HG03558 (cell line): ENCODE results near the gene CD24.
"Not testable (repeated sequence)": the region's sequence is repeated elsewhere in the genome, so short reads cannot be mapped to it uniquely, and the experiment has no call there.

Experiments used
- ATAC-seq: cut with Tn5 transposase; IDR thresholded peaks from one replicate; pipeline ENCODE4 v1.9.1; 2021; ENCODE audit warnings: moderate number of reproducible peaks; ENCODE audit not compliant: unreplicated experiment; ENCODE audit errors: extremely low read depth

The CD24 gene

DNA sequence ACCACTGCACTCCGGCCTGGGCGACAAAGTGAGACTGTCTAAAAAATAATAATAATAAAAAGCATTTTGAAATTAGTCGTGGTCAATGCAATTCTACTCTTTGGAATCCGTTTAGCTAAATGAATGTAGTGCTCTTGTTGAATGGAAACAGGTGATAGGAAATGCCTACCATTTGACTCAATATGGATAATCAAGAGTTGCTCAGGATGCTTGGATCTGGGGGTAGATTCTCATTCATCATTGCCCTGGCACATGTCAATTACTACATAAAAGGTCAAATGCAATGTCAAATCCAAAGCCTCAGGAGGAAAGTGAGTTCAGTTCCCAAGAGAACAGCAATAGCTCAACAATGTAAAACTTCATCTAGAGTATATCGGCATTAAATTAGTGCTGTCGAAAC, 3.8 kb downstream of the CD24 start:
- not testable (repeated sequence) for ATAC-seq

DNA sequence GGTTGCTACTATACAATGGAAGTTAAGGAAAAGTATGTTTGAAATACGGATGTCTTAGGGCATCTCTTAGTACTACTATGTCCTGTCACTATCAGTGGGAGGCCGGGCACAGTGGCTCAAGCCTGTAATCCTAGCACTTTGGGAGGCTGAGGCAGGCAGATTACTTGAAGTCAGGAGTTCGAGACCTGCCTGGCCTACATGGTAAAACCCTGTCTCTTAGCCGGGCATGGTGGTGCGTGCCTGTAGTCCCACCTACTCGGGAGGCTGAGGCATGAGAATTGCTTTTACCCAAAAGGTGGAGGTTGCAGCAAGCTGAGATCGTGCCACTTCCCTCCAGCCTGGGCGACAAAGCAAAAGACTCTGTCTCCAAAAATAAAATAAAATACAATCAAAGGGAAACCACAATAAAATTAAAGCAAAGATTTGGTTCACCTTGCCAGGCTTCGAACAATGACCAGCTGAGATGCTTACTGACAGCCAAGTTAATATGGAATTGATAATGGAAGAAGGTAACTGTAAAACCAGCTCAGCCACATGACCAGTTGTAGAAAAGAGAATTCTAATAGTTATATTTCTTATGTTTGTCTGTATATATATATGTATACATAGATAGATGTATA, 6.5 kb downstream of the CD24 start:
- no peak for ATAC-seq

DNA sequence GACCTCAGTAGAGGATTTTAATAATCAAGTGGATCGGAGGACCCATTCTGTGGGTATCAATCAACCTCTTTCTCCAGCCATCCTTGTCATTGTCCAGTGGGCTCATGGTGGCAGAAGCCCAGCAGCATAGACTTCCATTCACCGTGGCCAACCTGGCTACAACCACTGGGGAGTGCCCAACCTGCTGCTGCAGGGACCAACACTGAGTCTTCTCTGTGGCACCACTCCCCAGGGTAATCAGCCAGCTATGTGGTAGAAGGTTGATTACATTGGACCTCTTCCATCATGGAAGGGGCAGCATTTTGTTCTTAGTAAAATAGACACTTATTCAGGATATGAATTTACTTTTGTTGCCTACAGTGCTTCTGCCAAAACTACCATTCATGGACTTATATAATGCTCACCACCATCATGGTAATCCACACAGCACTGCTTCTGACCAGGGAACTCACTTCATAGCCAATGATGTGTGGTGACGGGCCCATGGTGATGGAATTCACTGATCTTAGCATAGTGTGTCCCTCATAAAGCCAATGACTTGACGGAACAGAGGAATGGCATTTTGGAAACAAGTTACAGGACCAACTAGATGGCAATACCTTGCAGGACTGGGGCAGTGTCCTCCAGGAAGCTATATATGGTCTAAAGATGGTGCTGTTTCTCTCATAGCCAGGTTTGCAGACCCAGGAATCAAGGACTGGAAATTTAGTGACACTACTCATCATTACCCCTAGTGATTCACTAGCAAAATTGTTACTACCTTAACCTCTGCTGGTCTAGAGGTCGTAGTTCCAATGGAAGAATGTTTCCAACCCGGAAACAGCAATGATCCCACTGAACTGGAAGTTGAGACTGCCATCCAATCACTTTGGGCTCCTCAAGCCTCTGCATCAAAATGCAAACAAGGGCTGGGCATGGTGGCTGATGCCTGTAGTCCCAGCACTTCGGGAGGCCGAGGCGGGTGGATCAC, 7.6 kb downstream of the CD24 start:
- no peak for ATAC-seq

DNA sequence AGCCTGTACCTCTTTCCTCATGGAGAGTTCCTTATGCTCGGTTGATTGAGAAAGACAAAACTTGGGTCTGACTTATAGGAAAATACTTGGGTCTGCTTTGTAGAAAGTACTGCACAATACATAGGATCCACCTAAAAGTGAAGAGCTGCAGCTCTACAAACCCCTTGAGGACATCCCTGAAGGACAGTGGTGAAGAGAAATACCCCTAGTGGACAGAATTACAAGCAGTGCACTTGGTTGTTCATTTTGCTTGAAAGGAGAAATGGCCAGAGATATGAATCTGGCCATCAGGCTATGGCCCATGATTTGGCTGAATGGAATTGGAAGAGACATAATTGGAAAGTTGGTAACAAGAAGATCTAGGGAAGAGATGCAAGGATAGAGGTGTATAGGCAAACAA, 8.3 kb downstream of the CD24 start:
- no peak for ATAC-seq

DNA sequence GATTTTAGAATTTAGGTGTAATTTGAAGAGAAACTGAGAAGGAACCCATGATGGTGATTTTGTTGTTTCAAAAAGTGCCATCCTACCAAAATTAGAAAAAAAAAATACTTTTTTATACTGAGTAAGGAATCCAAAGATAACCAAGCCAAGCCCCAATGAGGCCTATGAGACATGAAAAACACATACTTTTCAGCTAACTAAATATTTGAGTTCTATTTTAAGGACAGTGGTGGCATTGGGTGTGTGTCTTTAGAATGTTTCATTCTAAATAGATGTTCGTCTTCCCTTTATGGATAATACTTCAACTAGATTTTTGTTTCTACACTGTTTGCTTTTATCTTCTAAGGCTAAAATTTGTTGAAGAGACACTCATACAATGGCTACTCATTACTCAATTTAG, 9.6 kb downstream of the CD24 start:
- ATAC-seq: no peak

DNA sequence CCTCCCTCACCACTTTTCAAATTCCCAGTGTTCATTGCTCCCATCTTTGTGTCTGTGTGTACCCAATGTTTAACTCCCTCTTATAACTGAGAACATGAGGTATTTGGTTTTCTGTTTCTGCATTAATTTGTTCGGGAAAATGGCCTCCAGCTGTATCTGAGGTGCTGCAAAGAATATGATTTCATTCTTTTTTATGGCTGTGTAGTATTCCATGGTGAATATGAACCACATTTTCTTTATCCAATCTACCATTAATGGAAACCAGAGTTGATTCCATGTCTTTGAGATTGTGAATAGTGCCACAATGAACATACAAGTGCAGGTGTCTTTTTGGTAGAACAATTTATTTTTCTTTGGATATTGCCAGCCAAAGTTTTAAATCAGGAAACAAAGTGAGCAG, 10.4 kb downstream of the CD24 start:
- ATAC-seq: no peak

DNA sequence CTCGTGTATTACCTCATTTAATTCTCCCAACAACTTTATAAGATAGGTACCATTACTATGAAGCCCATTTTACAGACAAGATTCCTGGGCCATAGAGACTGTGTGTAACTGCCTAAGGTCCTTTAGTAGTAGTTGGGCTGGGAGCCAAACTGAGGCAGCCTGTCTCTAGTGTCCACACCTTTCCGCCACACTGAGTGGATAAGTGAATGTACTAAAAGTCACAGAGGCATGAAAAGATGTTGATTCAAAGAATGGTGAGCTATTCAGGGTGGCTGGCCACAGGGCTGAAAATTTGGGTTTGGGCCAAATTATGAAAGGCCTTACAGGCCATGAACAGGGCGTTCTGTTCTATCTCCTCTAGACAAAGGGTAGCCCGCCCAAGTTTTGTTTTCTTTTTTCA, 11.0 kb downstream of the CD24 start:
- no peak for ATAC-seq

DNA sequence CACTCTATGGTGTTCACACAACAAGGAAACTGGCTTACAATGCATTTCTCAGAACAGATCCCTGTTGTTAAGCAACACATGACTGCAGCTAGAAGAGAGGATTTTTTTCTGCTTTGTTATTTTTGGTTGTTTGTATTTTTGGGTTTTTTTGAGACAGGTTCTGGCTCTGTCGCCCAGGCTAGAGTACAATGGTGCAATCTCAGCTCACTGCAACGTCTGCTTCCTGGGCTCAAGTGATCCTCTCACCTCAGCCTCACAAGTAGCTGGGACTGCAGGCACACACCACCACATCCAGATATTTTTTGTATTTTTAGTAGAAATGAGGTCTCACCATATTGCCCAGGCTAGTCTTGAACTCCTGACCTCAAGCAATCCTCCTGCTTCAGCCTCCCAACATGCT, 12.7 kb downstream of the CD24 start:
- no peak for ATAC-seq

DNA sequence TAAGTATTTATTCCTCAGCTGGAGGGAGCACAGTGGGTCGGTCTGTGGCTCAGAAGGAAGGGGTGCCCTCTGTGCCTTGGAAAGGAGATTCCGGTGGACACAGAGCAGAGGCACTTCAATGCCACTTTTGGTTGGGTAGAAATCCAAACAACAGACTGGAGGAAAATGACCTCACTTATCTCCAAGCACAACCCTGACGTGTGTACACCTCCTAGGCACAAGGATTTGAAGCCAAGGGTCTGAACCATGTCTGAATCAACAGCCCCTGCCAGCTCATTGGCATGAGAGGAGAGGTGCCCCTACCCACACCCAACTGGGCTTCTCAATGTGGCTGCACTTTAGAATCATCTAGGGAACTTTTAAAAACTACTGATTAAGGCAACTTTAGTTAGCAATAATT, 13.4 kb downstream of the CD24 start:
- ATAC-seq: no peak

DNA sequence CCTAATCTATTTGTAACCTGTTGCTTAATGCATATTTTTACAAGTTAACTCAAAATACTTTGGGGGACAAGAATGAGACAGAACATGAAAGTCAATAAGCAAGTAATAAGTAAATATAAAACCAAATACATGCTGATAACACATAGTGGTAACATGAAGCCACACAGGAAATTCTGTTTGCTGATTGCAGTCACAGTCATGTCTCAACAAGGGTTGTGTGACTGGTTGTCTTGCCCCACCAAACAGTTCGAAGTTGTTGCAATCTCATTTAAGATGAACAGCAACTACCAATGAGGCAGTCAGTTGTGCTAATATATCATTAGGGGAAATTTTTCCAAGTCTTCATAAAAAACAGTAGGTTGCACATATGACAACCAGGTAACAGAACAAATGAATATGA, 14.5 kb downstream of the CD24 start:
- ATAC-seq: no peak

DNA sequence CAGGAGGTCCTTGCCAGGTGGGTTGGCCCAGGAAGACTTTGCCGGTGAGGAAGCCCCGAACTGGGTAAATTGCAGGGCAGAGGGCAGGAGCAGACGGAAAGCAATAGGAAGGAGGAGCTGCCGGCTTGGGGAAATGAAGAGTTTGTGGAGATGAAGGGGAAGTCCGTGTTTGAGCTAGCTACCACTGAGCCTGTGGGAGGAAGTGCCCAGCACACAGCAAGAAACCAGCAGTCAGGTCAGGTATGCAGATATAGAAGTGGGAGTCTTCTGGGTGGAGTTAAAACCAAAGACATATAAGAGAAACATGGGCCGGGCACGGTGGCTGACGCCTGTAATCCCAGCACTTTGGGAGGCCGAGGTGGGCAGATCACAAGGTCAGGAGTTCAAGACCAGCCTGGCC, 34.7 kb downstream of the CD24 start:
- no peak for ATAC-seq

DNA sequence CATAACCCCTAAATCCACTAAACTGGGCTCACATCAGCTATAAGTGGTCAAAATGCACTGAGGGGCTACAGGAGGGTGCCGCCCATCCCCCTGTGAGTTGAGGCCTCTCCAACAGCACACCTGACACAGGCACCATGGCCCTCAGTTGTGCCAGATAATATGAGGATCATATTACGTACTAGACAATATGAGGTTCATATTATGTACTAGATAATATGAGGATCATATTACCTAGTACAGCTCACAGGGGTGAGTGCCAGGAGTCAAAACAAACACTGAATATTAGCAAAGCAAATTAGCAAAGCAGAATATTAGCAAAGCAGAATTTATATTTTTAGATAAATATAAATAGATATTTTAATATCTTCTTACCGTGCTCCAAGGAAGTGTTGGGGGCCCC, 35.3 kb downstream of the CD24 start:
- ATAC-seq: no peak

DNA sequence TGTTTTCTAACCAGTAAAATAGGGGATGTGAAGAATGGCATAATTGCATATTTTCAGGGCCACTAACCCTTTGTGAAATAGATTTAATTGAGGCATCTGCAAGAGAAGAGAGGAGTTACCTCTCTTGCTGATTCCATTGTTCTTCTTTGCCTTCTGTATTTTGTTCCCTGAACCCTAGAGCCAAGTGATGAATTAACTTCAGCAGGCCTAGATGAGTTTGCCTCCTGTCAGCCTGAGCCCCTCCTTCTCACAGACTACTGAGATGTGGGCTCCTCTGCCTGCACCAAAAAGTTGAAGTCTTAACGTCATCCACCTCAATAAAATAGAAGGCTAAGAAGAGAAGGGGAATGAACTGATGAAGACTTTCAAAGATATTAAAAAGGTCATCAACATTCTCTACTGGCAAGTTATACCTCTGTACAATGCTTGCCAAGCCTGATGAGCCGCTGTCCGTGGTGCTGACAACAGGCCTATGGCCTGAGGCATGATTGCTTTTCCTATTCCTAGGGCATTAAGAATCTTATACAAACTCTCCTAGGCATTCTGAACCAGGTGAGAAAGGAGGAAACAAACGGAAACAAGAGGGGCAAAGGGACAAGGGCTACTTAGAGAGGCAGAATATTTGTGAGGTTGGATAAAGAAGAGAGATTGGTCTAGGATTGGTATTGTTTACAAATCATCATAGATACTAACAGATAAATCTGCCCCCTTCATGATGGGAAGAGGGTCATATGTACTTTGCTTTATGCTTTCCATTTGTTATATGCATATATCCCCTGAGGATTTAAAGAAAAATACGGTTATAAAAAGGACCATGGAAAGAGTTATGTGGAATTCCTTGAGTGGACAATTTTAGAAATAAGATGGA, 46.8 kb downstream of the CD24 start:
- no peak for ATAC-seq

DNA sequence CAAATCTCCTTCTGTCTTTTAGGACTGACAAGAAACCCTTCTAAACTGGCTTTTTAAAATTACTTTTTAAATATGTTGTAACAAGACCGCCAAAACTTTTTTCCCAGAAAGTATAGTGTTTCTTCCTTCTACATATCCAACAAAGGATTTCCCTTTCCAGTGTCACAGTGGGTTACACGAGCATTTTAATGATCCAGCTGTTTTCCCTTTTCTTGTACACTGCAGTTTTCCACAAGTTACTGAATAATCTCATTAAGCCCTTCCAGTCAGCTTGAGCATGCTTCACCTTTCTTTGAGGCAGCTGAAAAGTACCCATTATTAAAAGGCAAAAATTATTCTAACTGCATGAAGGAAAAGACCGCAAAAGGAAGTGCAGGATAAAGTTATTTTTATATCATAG, 48.6 kb downstream of the CD24 start:
- no peak for ATAC-seq

DNA sequence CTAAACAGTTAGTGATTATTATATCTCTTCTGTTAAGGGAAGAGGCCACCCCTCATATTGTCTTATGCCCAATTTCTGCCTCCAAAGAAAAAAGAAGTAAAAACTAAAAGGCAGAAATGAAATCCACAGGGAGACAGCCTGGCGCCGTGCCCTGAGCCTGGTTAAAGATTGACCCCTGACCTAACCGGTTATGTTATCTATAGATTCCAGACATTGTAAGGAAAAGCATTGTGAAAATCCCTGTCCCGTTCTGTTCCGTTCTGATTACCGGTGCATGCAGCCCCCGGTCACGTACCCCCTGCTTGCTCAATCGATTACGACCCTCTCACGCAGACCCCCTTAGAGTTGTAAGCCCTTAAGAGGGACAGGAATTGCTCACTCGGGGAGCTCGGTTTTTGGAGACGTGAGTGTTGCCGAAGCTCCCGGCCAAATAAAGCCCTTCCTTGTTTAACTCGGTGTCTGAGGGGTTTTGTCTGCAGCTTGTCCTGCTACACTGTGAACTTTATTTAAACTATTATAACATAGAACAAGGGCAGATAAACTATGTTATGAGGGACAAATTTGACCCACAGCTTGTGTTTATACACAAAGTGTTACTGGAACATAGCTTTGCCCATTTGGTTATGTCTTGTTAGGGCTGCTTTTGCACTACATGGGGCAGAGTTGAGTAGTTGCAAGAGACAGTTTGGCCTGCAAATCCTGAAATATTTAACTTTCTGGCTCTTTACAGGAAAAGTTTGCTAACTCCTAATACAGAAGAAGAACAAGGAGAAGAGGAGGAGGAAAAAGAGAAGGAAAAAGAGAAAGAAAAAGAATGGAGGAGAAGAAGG, 49.6 kb downstream of the CD24 start:
- no peak for ATAC-seq

DNA sequence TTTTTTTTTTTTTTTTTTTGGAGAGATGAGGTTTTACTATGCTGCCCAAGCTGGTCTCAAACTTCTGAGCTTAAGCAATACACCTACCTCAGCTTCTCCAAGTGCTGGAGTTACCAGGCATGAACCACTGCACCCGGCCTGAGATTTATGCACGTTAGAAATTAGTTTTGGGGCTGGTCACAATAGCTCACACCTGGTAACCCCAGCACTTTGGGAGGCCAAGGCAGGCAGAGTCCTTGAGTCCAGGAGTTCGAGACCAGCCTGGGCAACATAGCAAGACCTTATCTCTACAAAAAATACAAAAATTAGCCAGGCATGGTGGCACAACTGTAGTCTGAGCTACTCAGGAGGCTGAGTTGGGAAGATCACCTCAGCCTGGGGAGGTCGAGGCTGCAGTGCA, 51.9 kb downstream of the CD24 start:
- no peak for ATAC-seq
